HG03342 (cell line): Measurements from ENCODE around the gene KRCC1.
"Not testable (repeated sequence)": the region's sequence is repeated elsewhere in the genome, so short reads cannot be mapped to it uniquely, and the experiment has no call there.

Experiments
- ATAC-seq: cut with Tn5 transposase; IDR thresholded peaks from one replicate; pipeline ENCODE4 v1.9.1; 2021; ENCODE audit warnings: mild to moderate bottlenecking, moderate library complexity; ENCODE audit not compliant: unreplicated experiment

Gene KRCC1

GRCh38 chr2:88006912-88007439 is 48.6 kb downstream of the KRCC1 start:
- ATAC-seq, result no peak

- no peak for ATAC-seq
These were observed 49.8 kb downstream of the KRCC1 start for GRCh38 chr2:88005776-88006175.

DNA sequence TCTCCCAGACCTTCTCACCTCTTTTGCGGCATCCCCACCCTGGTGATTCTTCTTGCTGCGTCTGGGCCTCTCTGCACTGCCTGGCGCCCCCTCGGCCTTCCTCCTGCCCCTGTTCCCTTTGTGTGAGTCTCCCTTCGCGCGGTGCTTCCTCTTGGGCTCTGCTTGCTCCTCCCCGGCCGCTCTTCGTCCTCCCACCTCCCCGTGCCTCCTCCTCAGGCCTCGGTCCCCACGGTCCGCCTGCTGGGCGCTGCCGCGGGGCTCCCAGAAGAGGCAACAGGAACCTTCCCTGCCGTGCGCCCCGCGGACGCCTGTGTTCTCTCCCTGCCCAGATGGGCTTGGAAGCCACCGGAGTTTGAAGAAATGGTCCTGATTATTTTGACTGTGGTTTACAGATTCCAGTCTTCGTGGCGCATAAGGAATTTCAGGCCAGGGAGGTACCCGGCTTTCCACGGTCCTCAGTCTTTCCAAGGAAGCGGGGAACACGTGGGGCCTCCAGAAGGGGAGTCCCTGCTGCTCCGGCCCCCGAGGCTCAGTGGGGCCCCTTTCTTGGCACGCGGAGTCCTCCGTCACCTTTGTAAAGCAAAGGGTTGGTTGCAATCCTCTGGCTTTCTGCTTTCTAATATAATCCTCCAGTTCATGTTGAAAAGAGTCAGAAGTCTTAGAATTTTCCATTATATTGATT is 52.4 kb downstream of the KRCC1 start:
- no peak for ATAC-seq

DNA sequence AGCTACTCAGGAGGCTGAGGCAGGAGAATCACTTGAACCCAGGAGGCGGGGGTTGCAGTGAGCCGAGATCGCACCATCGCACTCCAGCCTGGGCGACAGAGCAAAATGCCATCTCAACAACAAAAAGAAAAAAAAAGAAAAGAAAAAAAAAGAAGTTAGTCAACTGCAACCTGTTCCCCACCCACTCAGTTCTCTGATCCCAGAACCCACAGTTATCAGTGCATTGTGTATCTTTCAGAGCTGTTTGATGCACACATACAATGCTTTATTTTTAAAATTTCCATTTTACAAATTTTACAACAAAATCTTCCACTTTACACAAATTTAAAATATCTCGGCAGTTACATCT is 53.2 kb downstream of the KRCC1 start:
- no peak for ATAC-seq

- not testable (repeated sequence) for ATAC-seq
These were observed 55.1 kb downstream of the KRCC1 start for GRCh38 chr2:88000474-88000873.

GRCh38 chr2:87996570-87996969 is 59.0 kb downstream of the KRCC1 start:
- no peak for ATAC-seq

GRCh38 chr2:87995756-87996155 is 59.8 kb downstream of the KRCC1 start:
- no peak for ATAC-seq

GRCh38 chr2:87994304-87994850 is 61.2 kb downstream of the KRCC1 start:
- not testable (repeated sequence) for ATAC-seq

- ATAC-seq, result not testable (repeated sequence)
These were observed 63.0 kb downstream of the KRCC1 start for GRCh38 chr2:87992569-87992968.

DNA sequence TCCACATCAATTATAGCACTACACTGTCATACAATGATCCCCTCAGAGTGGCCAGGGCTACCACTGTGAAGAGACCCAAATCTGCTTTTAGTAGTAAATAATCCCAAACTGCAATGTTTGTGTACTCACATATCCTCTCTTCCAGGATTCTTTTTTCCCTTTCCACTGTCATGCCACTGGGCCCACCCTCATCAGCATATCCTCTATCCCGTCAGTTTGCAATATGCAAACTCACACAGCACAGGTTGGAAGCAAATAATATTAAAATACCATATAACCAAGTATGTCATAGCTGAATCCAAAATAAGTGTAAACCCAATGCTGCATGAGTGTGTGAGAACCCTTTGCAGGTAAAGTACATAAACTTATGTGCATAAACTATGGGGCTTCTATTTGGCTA is 68.1 kb downstream of the KRCC1 start:
- ATAC-seq, result not testable (repeated sequence)

GRCh38 chr2:87985902-87986301 is 69.7 kb downstream of the KRCC1 start:
- ATAC-seq, result not testable (repeated sequence)

GRCh38 chr2:87981182-87981581 is 74.4 kb downstream of the KRCC1 start:
- not testable (repeated sequence) for ATAC-seq
